Neural cell (in vitro differentiated cells): ENCODE data around the gene ADAMTS16. TPM values are rescaled to one million over a fixed set of nuclear protein-coding genes. Genes with fewer than 3 reads are reported as not detected.

Source experiments
- H2AFZ ChIP-seq: fragments of 200-600, 300-800 bp; sonication (generic), shearing (Covaris generic); 2 replicates; pipeline ENCODE4 v1.6.0; 2014; ENCODE audit warnings: low read depth, mild to moderate bottlenecking, antibody characterized with exemption, low read length, moderate library complexity
- H3F3A ChIP-seq: fragments of 200-600 bp; shearing (Covaris generic); 2 replicates; pipeline ENCODE4 v1.6.1; 2016; ENCODE audit warnings: mild to moderate bottlenecking, moderate library complexity, mixed read lengths, antibody characterized with exemption, low read length; ENCODE audit not compliant: insufficient read depth, poor library complexity, severe bottlenecking
- H3K27ac ChIP-seq: fragments of 200-600, 300-800 bp; sonication (generic), shearing (Covaris generic); 2 replicates; pipeline ENCODE4 v1.5.1; 2014; ENCODE audit warnings: mild to moderate bottlenecking, low read length, moderate library complexity
- H3K27me3 ChIP-seq: fragments of 300-800, 200-600 bp; sonication (generic), shearing (Covaris generic); 2 replicates; pipeline ENCODE4 v1.6.0; 2014; ENCODE audit warnings: mild to moderate bottlenecking, low read depth, low read length, moderate library complexity; ENCODE audit not compliant: insufficient read depth
- H3K36me3 ChIP-seq: fragments of 300-800, 200-600 bp; sonication (generic), shearing (Covaris generic); 2 replicates; pipeline ENCODE4 v1.5.1; 2014; ENCODE audit warnings: mild to moderate bottlenecking, antibody characterized with exemption, low read length, moderate library complexity; ENCODE audit not compliant: insufficient read depth
- H3K4me2 ChIP-seq: fragments of 300-800, 200-600 bp; sonication (generic), shearing (Covaris generic); 2 replicates; pipeline ENCODE4 v1.6.0; 2014; ENCODE audit warnings: mild to moderate bottlenecking, low read length
- H3K4me3 ChIP-seq: fragments of 300-800, 200-600 bp; sonication (generic), shearing (Covaris generic); 2 replicates; pipeline ENCODE4 v1.5.1; 2014; ENCODE audit warnings: mild to moderate bottlenecking, low read length, moderate library complexity
- H3K79me2 ChIP-seq: fragments of 200-600 bp; shearing (Covaris generic); replicated peaks from 2 replicates; pipeline ENCODE4 v1.6.0; 2014; ENCODE audit warnings: mild to moderate bottlenecking, low read length, moderate library complexity; ENCODE audit not compliant: insufficient read depth
- H3K9ac ChIP-seq: fragments of 300-800, 200-600 bp; sonication (generic), shearing (Covaris generic); 2 replicates; pipeline ENCODE4 v1.6.1; 2016; ENCODE audit warnings: mild to moderate bottlenecking, low read length, mixed read lengths
- H3K9me2 ChIP-seq: fragments of 200-600 bp; shearing (Covaris generic); 2 replicates; pipeline ENCODE4 v1.6.1; 2016; ENCODE audit warnings: mild to moderate bottlenecking, low read length, mixed read lengths; ENCODE audit not compliant: insufficient read depth
- H3K9me3 ChIP-seq: fragments of 200-600, 300-800 bp; sonication (generic), shearing (Covaris generic); 2 replicates; pipeline ENCODE4 v1.6.1; 2016; ENCODE audit warnings: mild to moderate bottlenecking, mixed run types, low read length, moderate library complexity, mixed read lengths
- H4K20me1 ChIP-seq: fragments of 200-600 bp; shearing (Covaris generic); 2 replicates; pipeline ENCODE4 v1.6.1; 2016; ENCODE audit warnings: mild to moderate bottlenecking, mixed run types; ENCODE audit not compliant: insufficient read depth
- EP300 ChIP-seq: fragments of 450-650 bp; conservative IDR thresholded peaks from 2 replicates; pipeline ENCODE4 v1.6.1; 2014; ENCODE audit warnings: antibody characterized with exemption, mild to moderate bottlenecking, moderate library complexity; ENCODE audit not compliant: poor library complexity, severe bottlenecking
- EZH2 ChIP-seq: fragments of 200-600, 300-800 bp; shearing (Covaris generic), sonication (generic); IDR thresholded peaks from 2 replicates; pipeline ENCODE4 v1.6.1; 2014; ENCODE audit warnings: antibody characterized with exemption, low read length, borderline replicate concordance, mild to moderate bottlenecking; ENCODE audit not compliant: insufficient read depth, poor library complexity, severe bottlenecking
- MXI1 ChIP-seq: fragments of 450-650 bp; conservative IDR thresholded peaks from 2 replicates; pipeline ENCODE4 v1.6.1; 2014; ENCODE audit warnings: antibody characterized with exemption, mild to moderate bottlenecking; ENCODE audit not compliant: poor library complexity, severe bottlenecking
- POLR2AphosphoS5 ChIP-seq: IDR thresholded peaks from 2 replicates; pipeline ENCODE4 v1.6.1; 2012
- RAD21 ChIP-seq: fragments of 450-650 bp; conservative IDR thresholded peaks from 2 replicates; pipeline ENCODE4 v1.6.1; 2014; ENCODE audit warnings: antibody characterized with exemption, mild to moderate bottlenecking, moderate library complexity
- SMC3 ChIP-seq: fragments of 450-650 bp; conservative IDR thresholded peaks from 2 replicates; pipeline ENCODE4 v1.6.1; 2014; ENCODE audit warnings: antibody characterized with exemption, mild to moderate bottlenecking, moderate library complexity; ENCODE audit not compliant: poor library complexity
- TAF1 ChIP-seq: IDR thresholded peaks from 2 replicates; pipeline ENCODE4 v1.6.1; 2012; ENCODE audit warnings: low read depth
- polyA plus RNA-seq: library from polyadenylated mRNA; depleted of rRNA; stranded (reverse); fragments of >200 nt; gene quantifications from 2 replicates; pipeline ENCODE4 v1.2.3, GENCODE V29; 2014
- TF ChIP-seq, protein P1 (sequence below): fragments of 450-650 bp; IDR thresholded peaks from 2 replicates; pipeline ENCODE4 v1.5.1; 2014; ENCODE audit warnings: antibody characterized with exemption, mild to moderate bottlenecking, moderate library complexity; ENCODE audit not compliant: poor library complexity, severe bottlenecking
- TF ChIP-seq, protein P2 (sequence below): IDR thresholded peaks from 2 replicates; pipeline ENCODE4 v1.6.1; 2012; ENCODE audit warnings: borderline replicate concordance

ADAMTS16 gene
- polyA plus RNA-seq, 1 donor from 2014 or later, result 1.3 TPM

DNA sequence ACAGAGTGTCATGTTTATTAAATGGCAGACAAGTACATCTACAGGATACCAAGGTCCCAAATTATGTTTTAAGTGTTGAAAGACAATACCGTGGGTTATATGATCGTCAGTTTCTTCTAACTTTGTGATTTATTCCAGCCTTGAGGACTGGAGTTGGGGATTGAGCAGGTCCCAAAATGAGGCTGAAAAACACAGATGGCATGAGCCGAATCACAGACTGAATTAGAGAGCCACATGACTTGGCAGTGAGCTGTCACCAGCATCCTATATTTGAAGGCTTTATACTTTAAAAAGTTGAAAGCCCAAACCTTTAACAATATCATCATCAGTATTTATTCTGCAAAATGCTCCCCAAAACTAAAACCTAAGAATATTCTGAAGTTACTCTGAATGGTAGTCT lies 79.4 kb downstream of the ADAMTS16 start:
- Histone ChIP-seq H3K79me2 (no peaks in the 10 kb centered on the region), H3K9me2 (no peaks in the 10 kb centered on the region), H3K9ac (no peak overlapping the region), H3K9me3 (no peaks in the 10 kb centered on the region), H3K36me3 (no peaks in the 10 kb centered on the region), H4K20me1 (no peaks in the 10 kb centered on the region), H3K27ac (no peak overlapping the region), H3K27me3 (no peaks in the 10 kb centered on the region), H3K4me3 (no peak overlapping the region), H3K4me2 (no peak overlapping the region), H3F3A (no peaks in the 10 kb centered on the region), H2AFZ (no peak overlapping the region)
- TF ChIP-seq EP300, result no peak

DNA sequence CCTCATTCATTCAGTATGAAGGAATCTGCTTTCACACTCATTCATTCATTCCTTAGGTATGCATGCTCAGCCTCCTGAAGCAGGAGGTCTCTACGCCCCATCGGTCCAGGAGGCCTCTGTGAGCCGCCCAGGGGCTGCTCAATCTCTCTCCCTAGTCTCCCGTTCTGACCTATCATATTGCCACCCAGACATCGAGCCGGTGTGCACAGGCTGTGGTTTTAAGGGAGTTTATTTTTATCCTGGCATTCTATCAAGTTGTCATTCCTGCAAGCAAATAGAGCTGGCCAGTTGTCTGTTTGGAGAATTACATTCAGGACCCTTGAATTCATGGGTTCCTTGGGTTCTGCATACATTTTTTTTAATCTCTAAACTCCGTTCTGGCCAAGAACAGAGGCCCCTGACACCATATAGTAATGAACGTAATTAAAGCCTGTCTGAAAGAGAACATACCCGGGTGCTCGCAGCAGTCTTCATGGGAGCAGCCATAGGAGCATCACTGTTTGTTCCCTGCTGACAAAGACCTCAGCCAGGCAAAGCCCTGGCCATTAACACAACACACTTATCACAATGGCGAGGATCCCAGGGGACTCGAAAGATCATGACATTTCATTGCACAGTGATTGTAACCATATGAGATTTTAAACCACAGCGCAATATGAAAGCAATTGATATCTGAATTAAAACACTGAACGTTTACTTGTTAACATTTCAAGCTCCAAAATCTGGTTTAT lies 80.9 kb downstream of the ADAMTS16 start:
- Histone ChIP-seq H3K9ac (no peak overlapping the region), H3K9me2 (no peaks in the 10 kb centered on the region), H3K27me3 (no peaks in the 10 kb centered on the region), H3K4me2 (no peak overlapping the region), H3F3A (no peaks in the 10 kb centered on the region), H3K27ac (no peak overlapping the region), H4K20me1 (no peaks in the 10 kb centered on the region), H3K4me3 (no peak overlapping the region), H3K36me3 (no peaks in the 10 kb centered on the region), H3K79me2 (no peaks in the 10 kb centered on the region), H3K9me3 (no peaks in the 10 kb centered on the region), H2AFZ (no peak overlapping the region)
- TF ChIP-seq SMC3 (no peak), MXI1 (no peak), RAD21 (no peak), TAF1 (no peak), EZH2 (no peak), EP300 (no peak), POLR2AphosphoS5 (no peak)
- TF ChIP-seq, protein P1, sequence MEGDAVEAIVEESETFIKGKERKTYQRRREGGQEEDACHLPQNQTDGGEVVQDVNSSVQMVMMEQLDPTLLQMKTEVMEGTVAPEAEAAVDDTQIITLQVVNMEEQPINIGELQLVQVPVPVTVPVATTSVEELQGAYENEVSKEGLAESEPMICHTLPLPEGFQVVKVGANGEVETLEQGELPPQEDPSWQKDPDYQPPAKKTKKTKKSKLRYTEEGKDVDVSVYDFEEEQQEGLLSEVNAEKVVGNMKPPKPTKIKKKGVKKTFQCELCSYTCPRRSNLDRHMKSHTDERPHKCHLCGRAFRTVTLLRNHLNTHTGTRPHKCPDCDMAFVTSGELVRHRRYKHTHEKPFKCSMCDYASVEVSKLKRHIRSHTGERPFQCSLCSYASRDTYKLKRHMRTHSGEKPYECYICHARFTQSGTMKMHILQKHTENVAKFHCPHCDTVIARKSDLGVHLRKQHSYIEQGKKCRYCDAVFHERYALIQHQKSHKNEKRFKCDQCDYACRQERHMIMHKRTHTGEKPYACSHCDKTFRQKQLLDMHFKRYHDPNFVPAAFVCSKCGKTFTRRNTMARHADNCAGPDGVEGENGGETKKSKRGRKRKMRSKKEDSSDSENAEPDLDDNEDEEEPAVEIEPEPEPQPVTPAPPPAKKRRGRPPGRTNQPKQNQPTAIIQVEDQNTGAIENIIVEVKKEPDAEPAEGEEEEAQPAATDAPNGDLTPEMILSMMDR, result no peak
- TF ChIP-seq, protein P2, sequence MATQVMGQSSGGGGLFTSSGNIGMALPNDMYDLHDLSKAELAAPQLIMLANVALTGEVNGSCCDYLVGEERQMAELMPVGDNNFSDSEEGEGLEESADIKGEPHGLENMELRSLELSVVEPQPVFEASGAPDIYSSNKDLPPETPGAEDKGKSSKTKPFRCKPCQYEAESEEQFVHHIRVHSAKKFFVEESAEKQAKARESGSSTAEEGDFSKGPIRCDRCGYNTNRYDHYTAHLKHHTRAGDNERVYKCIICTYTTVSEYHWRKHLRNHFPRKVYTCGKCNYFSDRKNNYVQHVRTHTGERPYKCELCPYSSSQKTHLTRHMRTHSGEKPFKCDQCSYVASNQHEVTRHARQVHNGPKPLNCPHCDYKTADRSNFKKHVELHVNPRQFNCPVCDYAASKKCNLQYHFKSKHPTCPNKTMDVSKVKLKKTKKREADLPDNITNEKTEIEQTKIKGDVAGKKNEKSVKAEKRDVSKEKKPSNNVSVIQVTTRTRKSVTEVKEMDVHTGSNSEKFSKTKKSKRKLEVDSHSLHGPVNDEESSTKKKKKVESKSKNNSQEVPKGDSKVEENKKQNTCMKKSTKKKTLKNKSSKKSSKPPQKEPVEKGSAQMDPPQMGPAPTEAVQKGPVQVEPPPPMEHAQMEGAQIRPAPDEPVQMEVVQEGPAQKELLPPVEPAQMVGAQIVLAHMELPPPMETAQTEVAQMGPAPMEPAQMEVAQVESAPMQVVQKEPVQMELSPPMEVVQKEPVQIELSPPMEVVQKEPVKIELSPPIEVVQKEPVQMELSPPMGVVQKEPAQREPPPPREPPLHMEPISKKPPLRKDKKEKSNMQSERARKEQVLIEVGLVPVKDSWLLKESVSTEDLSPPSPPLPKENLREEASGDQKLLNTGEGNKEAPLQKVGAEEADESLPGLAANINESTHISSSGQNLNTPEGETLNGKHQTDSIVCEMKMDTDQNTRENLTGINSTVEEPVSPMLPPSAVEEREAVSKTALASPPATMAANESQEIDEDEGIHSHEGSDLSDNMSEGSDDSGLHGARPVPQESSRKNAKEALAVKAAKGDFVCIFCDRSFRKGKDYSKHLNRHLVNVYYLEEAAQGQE, result no peak

DNA sequence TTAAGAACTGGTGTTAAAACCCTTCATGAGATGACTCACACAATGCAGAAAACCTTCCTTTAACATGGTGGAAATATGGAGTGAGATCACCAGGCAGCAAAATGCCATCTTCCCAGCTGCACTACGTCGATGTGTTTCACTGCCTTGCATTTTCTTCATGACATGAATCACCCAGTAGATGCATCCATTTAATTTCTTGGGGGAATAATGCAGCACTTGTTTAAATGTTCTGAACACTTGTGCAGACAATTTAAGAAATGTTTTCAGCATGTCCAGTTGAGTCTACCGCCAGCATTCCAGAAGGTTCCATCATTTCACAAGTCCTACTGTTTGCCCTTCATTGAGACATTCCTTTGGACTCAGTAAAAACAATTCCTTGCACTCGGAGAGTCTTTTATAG lies 81.6 kb downstream of the ADAMTS16 start:
- no peak for TF ChIP-seq EZH2
- no peak for TF ChIP-seq TAF1
- TF ChIP-seq EP300, result no peak
- TF ChIP-seq SMC3, result no peak
- TF ChIP-seq MXI1, result no peak
- no peak for TF ChIP-seq RAD21
- H4K20me1 ChIP-seq, result no peaks in the 10 kb centered on the region
- H3K4me2 ChIP-seq, result no peak overlapping the region
- H3K79me2 ChIP-seq, result no peaks in the 10 kb centered on the region
- no peaks in the 10 kb centered on the region for H3K9me3 ChIP-seq
- no peak overlapping the region for H3K4me3 ChIP-seq
- no peak overlapping the region for H2AFZ ChIP-seq
- no peak overlapping the region for H3K9ac ChIP-seq
- no peaks in the 10 kb centered on the region for H3K36me3 ChIP-seq
- H3K27me3 ChIP-seq, result no peaks in the 10 kb centered on the region
- no peaks in the 10 kb centered on the region for H3F3A ChIP-seq
- no peak overlapping the region for H3K27ac ChIP-seq
- no peaks in the 10 kb centered on the region for H3K9me2 ChIP-seq
